ENCODE results near the gene TRAF3. TPM values are rescaled to one million over a fixed set of nuclear protein-coding genes. Genes with fewer than 3 reads are reported as not detected.

Gene TRAF3
- total RNA-seq, 2 experiments from 2014 or later, result 28.9 to 31.0 TPM

- Mint-ChIP-seq H3K27ac (peak overlapping the region; percentile 84), H3K4me3 (peak overlapping the region; percentile 54), H3K36me3 (ENCODE audit: low read depth) (peaks cover 20% of the 10 kb centered on the region), H3K27me3 (ENCODE audit: low read depth) (no peaks in the 10 kb centered on the region), H3K4me1 (ENCODE audit: low read depth) (peaks cover 53% of the 10 kb centered on the region), H3K9me3 (ENCODE audit: insufficient read depth) (no peaks in the 10 kb centered on the region)
- ChIA-PET CTCF (interaction anchor here (1.0 to 1.5 kb wide), 2 partner anchors 10 to 15 kb away, joined by 3 to 4 read pairs; no protein-coding TSS in a partner anchor), POLR2A (no interaction called here)
- DNase-seq, result no peak
- ATAC-seq, result no peak
Observed at GRCh38 chr14:102804858-102805257, 27.6 kb downstream of the TRAF3 start.

- Mint-ChIP-seq H3K4me1 (ENCODE audit: low read depth) (peaks cover 57% of the 10 kb centered on the region), H3K27ac (peak overlapping the region; percentile 84), H3K36me3 (ENCODE audit: low read depth) (peaks cover 20% of the 10 kb centered on the region), H3K9me3 (ENCODE audit: insufficient read depth) (no peaks in the 10 kb centered on the region), H3K27me3 (ENCODE audit: low read depth) (no peaks in the 10 kb centered on the region), H3K4me3 (peak overlapping the region; percentile 54)
- POLR2A ChIA-PET, result no interaction called here
- CTCF ChIA-PET, result interaction anchor here (1.0 kb wide), 1 partner anchor 11 kb away, joined by 3 read pairs; no protein-coding TSS in a partner anchor
- DNase-seq, result peak; percentile 54
- ATAC-seq, result peak; percentile 73
Observed at GRCh38 chr14:102805371-102805891, 28.2 kb downstream of the TRAF3 start.

DNA sequence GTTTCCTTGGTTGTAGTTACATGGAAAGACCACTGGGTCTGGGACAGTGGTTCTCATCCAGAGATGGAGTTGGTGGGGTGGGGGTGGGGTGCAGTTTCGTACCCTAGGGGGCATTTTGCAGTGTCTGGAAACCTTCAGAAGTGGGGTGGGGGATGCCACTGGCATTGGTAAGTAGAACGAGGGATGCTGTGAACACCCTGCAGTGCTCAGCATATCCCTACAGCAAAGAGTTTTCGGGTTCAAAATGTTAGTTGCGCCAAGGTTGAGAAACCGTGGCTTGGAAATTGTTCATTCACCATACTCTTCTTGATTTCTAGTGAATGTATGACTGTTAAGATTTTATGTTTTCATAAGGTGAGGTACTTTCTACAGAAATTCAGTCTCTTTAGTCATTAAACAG is 28.7 kb downstream of the TRAF3 start:
- peak overlapping the region; percentile 84 for H3K27ac Mint-ChIP-seq
- H3K27me3 Mint-ChIP-seq (ENCODE audit: low read depth), result no peaks in the 10 kb centered on the region
- H3K36me3 Mint-ChIP-seq (ENCODE audit: low read depth), result peaks cover 21% of the 10 kb centered on the region
- no peak for DNase-seq
- peaks cover 60% of the 10 kb centered on the region for H3K4me1 Mint-ChIP-seq (ENCODE audit: low read depth)
- peak overlapping the region; percentile 54 for H3K4me3 Mint-ChIP-seq
- ChIA-PET POLR2A (interaction anchor here (0.8 kb wide), 1 partner anchor 31 kb away, joined by 6 read pairs; no protein-coding TSS in a partner anchor), CTCF (interaction anchor here (1.0 kb wide), 1 partner anchor 11 kb away, joined by 3 read pairs; no protein-coding TSS in a partner anchor)
- no peaks in the 10 kb centered on the region for H3K9me3 Mint-ChIP-seq (ENCODE audit: insufficient read depth)
- ATAC-seq, result no peak

DNA sequence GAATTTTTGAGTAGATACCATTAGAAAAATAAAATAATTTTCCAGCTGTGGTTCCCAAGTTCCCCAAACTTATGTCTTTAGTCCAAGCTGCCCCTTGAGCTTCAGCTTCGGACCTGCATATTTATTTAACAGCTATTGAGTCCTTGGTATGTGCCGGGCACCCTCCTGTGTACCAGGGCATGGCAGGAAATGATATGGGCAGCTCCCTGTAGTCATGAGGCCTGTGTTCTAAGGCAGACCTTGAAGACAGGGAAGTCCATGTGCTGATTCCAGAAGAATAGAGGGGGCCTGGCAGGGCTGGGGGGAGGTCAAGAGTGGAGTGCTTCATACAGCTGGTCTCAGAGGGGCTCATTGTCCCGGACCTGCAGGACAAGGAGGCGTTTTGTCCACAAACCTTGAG is 29.2 kb downstream of the TRAF3 start:
- CTCF ChIA-PET, result no interaction called here

DNA sequence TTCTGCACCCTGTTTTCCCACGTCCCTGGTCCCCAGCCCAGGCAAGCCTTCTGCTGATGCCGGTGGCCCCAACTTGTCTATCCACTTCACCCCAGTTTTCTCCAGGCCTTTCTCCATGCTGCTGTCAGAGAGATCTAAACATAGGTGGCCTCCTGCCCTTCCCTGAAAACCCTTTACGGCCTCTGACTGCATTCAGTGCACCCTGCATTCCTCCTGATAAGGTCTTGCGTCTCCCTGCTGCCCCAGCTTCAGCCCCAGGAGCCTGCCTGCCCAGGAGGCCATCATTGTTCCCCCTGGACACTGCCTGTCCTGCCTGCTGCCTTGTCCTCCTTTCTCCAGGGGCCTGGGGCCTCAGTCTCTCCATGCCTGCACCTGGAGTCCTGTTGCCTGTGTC is 29.8 kb downstream of the TRAF3 start:
- Mint-ChIP-seq H3K4me3 (peak overlapping the region; percentile 13), H3K9me3 (ENCODE audit: insufficient read depth) (no peaks in the 10 kb centered on the region), H3K27me3 (ENCODE audit: low read depth) (no peaks in the 10 kb centered on the region), H3K27ac (peak overlapping the region; percentile 86), H3K4me1 (ENCODE audit: low read depth) (peaks cover 64% of the 10 kb centered on the region), H3K36me3 (ENCODE audit: low read depth) (peaks cover 24% of the 10 kb centered on the region)
- ATAC-seq (no peak), DNase-seq (no peak)
- ChIA-PET CTCF (interaction anchor here (1.0 to 1.5 kb wide), 2 partner anchors 12 to 33 kb away, joined by 4 to 5 read pairs; no protein-coding TSS in a partner anchor), POLR2A (no interaction called here)

More for the DNA sequence above, 29.2 kb downstream of the TRAF3 start:
- Mint-ChIP-seq H3K9me3 (ENCODE audit: insufficient read depth) (no peaks in the 10 kb centered on the region), H3K27ac (peak overlapping the region; percentile 86), H3K4me1 (ENCODE audit: low read depth) (peaks cover 60% of the 10 kb centered on the region), H3K4me3 (no peak overlapping the region), H3K36me3 (ENCODE audit: low read depth) (peaks cover 21% of the 10 kb centered on the region), H3K27me3 (ENCODE audit: low read depth) (no peaks in the 10 kb centered on the region)
- ATAC-seq, result no peak
- no peak for DNase-seq
- POLR2A ChIA-PET, result interaction anchor here (0.8 kb wide), 1 partner anchor 32 kb away, joined by 6 read pairs; no protein-coding TSS in a partner anchor

DNA sequence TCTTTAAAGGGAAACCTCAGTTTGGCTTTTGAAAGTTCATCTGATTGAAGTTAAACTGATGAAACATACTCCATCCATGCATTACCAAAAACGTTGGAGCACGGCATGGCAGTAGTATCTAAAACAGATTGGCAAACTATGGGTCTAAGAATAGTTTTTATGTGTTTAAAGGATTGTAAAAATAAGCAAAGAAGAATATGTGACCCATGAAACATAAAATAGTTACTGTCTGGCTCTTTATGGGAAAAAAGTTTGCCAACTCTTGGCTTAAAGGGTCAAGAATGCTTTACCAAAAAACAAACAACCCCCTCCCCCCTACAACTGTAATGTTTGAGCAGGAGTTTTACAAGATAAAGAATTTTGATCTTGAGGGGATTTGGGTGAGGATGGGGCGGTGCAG is 32.6 kb downstream of the TRAF3 start:
- Mint-ChIP-seq H3K9me3 (ENCODE audit: insufficient read depth) (no peaks in the 10 kb centered on the region), H3K4me3 (no peak overlapping the region), H3K27ac (no peak overlapping the region), H3K36me3 (ENCODE audit: low read depth) (peaks cover 29% of the 10 kb centered on the region), H3K27me3 (ENCODE audit: low read depth) (no peaks in the 10 kb centered on the region), H3K4me1 (ENCODE audit: low read depth) (peaks cover 60% of the 10 kb centered on the region)
- ChIA-PET POLR2A (no interaction called here), CTCF (no interaction called here)
- DNase-seq, result no peak
- no peak for ATAC-seq

- no peak overlapping the region for H3K4me3 Mint-ChIP-seq
- H3K9me3 Mint-ChIP-seq (ENCODE audit: insufficient read depth), result no peaks in the 10 kb centered on the region
- POLR2A ChIA-PET, result no interaction called here
- H3K27me3 Mint-ChIP-seq (ENCODE audit: low read depth), result no peaks in the 10 kb centered on the region
- CTCF ChIA-PET, result no interaction called here
- no peak for DNase-seq
- peaks cover 60% of the 10 kb centered on the region for H3K4me1 Mint-ChIP-seq (ENCODE audit: low read depth)
- H3K36me3 Mint-ChIP-seq (ENCODE audit: low read depth), result peaks cover 25% of the 10 kb centered on the region
- no peak overlapping the region for H3K27ac Mint-ChIP-seq
- no peak for ATAC-seq
Observed at GRCh38 chr14:102810523-102810922, 33.3 kb downstream of the TRAF3 start.

GRCh38 chr14:102811254-102811963 is 34.2 kb downstream of the TRAF3 start:
- H3K36me3 Mint-ChIP-seq (ENCODE audit: low read depth), result peaks cover 25% of the 10 kb centered on the region
- DNase-seq, result no peak
- no peaks in the 10 kb centered on the region for H3K9me3 Mint-ChIP-seq (ENCODE audit: insufficient read depth)
- H3K27ac Mint-ChIP-seq, result no peak overlapping the region
- H3K27me3 Mint-ChIP-seq (ENCODE audit: low read depth), result no peaks in the 10 kb centered on the region
- ATAC-seq, result no peak
- POLR2A ChIA-PET, result no interaction called here
- H3K4me3 Mint-ChIP-seq, result no peak overlapping the region
- CTCF ChIA-PET, result no interaction called here
- H3K4me1 Mint-ChIP-seq (ENCODE audit: low read depth), result peaks cover 52% of the 10 kb centered on the region

DNA sequence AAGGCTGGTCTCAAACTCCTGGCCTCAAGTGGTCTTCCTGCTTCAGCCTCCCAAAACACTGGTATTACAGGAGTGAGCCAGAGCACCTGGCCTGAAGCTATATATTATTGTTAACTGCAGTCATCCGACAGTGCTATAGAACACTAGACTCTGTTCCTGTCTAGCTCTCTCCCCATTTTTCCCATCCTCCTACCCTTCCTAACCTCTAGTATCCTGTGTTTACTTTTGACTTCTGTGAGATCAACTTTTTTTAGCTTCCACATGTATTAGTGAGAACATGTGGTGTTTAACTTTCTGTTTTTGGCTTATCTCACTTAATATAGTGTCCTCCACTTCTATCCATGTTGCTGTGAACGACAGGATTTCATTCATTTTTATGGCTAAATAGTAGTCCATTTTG is 34.7 kb downstream of the TRAF3 start:
- POLR2A ChIA-PET, result no interaction called here
- Mint-ChIP-seq H3K9me3 (ENCODE audit: insufficient read depth) (no peaks in the 10 kb centered on the region), H3K4me1 (ENCODE audit: low read depth) (peaks cover 46% of the 10 kb centered on the region), H3K36me3 (ENCODE audit: low read depth) (peaks cover 29% of the 10 kb centered on the region), H3K27me3 (ENCODE audit: low read depth) (no peaks in the 10 kb centered on the region), H3K27ac (peak overlapping the region; percentile 8), H3K4me3 (no peak overlapping the region)
- ATAC-seq (no peak), DNase-seq (no peak)
- CTCF ChIA-PET, result no interaction called here

GRCh38 chr14:102813691-102814090 is 36.4 kb downstream of the TRAF3 start:
- Mint-ChIP-seq H3K36me3 (ENCODE audit: low read depth) (peaks cover 25% of the 10 kb centered on the region), H3K4me1 (ENCODE audit: low read depth) (peaks cover 40% of the 10 kb centered on the region), H3K27me3 (ENCODE audit: low read depth) (no peaks in the 10 kb centered on the region), H3K27ac (no peak overlapping the region), H3K4me3 (no peak overlapping the region), H3K9me3 (ENCODE audit: insufficient read depth) (no peaks in the 10 kb centered on the region)
- ChIA-PET POLR2A (interaction anchor here (0.6 kb wide), 1 partner anchor 40 kb away, joined by 3 read pairs; no protein-coding TSS in a partner anchor), CTCF (no interaction called here)
- DNase-seq (no peak), ATAC-seq (no peak)

- ATAC-seq (no peak), DNase-seq (no peak)
- Mint-ChIP-seq H3K9me3 (ENCODE audit: insufficient read depth) (no peaks in the 10 kb centered on the region), H3K27me3 (ENCODE audit: low read depth) (no peaks in the 10 kb centered on the region), H3K27ac (no peak overlapping the region), H3K36me3 (ENCODE audit: low read depth) (peaks cover 17% of the 10 kb centered on the region), H3K4me3 (no peak overlapping the region), H3K4me1 (ENCODE audit: low read depth) (peaks cover 48% of the 10 kb centered on the region)
- POLR2A ChIA-PET, result no interaction called here
- CTCF ChIA-PET, result interaction anchor here (1.2 to 2.9 kb wide), 4 partner anchors 21 to 124 kb away, joined by 3 to 11 read pairs (median 4); no protein-coding TSS in a partner anchor
Observed at GRCh38 chr14:102817318-102817717, 40.1 kb downstream of the TRAF3 start.

All from activated CD8-positive, alpha-beta T cell treated with anti-CD3 and anti-CD28 coated beads, Interleukin-2, amount 10 ng/mL, durations not matched to agents 7 days and 5 days (primary cell).